ENCODE data around the gene CES2.

DNA sequence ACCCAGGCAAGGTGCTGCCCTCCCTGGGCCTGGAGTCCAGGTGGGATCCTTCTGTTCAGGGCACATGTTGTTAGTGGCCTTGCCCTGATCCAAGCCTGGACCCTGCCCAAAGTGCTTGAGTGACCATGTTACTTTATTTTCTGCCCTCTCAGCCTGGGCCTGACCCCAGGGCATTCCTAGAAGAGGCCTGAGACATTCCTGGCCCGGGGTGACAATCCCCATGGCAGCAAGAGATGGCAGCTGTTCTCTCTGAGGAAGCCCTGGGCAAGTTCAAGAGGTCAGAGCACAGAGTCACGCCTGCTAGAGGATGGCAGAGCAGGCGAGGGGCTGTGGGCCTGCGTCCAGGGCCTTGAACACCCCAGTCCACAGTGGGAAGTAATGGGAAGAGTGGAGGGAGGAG lies 21.6 kb upstream of the CES2 start:
- TF ChIP-seq POLR2A (IDR thresholded peaks at IDR 0.05), result no peak
- TF ChIP-seq, protein P1, sequence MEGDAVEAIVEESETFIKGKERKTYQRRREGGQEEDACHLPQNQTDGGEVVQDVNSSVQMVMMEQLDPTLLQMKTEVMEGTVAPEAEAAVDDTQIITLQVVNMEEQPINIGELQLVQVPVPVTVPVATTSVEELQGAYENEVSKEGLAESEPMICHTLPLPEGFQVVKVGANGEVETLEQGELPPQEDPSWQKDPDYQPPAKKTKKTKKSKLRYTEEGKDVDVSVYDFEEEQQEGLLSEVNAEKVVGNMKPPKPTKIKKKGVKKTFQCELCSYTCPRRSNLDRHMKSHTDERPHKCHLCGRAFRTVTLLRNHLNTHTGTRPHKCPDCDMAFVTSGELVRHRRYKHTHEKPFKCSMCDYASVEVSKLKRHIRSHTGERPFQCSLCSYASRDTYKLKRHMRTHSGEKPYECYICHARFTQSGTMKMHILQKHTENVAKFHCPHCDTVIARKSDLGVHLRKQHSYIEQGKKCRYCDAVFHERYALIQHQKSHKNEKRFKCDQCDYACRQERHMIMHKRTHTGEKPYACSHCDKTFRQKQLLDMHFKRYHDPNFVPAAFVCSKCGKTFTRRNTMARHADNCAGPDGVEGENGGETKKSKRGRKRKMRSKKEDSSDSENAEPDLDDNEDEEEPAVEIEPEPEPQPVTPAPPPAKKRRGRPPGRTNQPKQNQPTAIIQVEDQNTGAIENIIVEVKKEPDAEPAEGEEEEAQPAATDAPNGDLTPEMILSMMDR (IDR thresholded peaks at IDR 0.05), result no peak
- TF ChIP-seq POLR2AphosphoS5 (IDR thresholded peaks at IDR 0.05; ENCODE audit: insufficient read depth in 1 of 2, low read depth in 1 of 2), result no peak
